ENCODE measurements around the gene CDK6.

The CDK6 gene

GRCh38 chr7:92702535-92702934 is 133.8 kb downstream of the CDK6 start:
- no peak for DNase-seq

GRCh38 chr7:92699966-92700514 is 136.3 kb downstream of the CDK6 start:
- DNase-seq: no peak

GRCh38 chr7:92699560-92699959 is 136.8 kb downstream of the CDK6 start:
- no peak for DNase-seq

GRCh38 chr7:92698237-92698841 is 138.0 kb downstream of the CDK6 start:
- no peak for DNase-seq

- DNase-seq: no peak
Observed at GRCh38 chr7:92697414-92697813, 139.0 kb downstream of the CDK6 start.

GRCh38 chr7:92697012-92697411 is 139.4 kb downstream of the CDK6 start:
- no peak for DNase-seq

- DNase-seq: no peak
Observed at GRCh38 chr7:92696584-92696983, 139.8 kb downstream of the CDK6 start.

- peak; percentile 98 for DNase-seq
Observed at GRCh38 chr7:92695308-92696261, 140.8 kb downstream of the CDK6 start.

- no peak for DNase-seq
Observed at GRCh38 chr7:92694211-92694610, 142.2 kb downstream of the CDK6 start.

GRCh38 chr7:92693519-92693918 is 142.9 kb downstream of the CDK6 start:
- DNase-seq: no peak

GRCh38 chr7:92691578-92691977 is 144.8 kb downstream of the CDK6 start:
- DNase-seq: peak; percentile 100

- DNase-seq: peak; percentile 98
Observed at GRCh38 chr7:92685136-92686042, 151.0 kb downstream of the CDK6 start.

- no peak for DNase-seq
Observed at GRCh38 chr7:92684274-92684673, 152.1 kb downstream of the CDK6 start.

- DNase-seq: no peak
Observed at GRCh38 chr7:92682903-92683539, 153.4 kb downstream of the CDK6 start.

GRCh38 chr7:92682330-92682729 is 154.0 kb downstream of the CDK6 start:
- DNase-seq: no peak

- no peak for DNase-seq
Observed at GRCh38 chr7:92681633-92682032, 154.7 kb downstream of the CDK6 start.

GRCh38 chr7:92680442-92680841 is 155.9 kb downstream of the CDK6 start:
- DNase-seq: no peak

GRCh38 chr7:92678291-92678920 is 158.0 kb downstream of the CDK6 start:
- no peak for DNase-seq

GRCh38 chr7:92674379-92674778 is 162.0 kb downstream of the CDK6 start:
- DNase-seq: no peak

GRCh38 chr7:92671505-92672169 is 164.7 kb downstream of the CDK6 start:
- no peak for DNase-seq

GRCh38 chr7:92670204-92670851 is 166.0 kb downstream of the CDK6 start:
- DNase-seq: no peak
